PC-3 (cell line): ENCODE data around the gene YPEL2. TPM values are rescaled to one million over a fixed set of nuclear protein-coding genes. Genes with fewer than 3 reads are reported as not detected.

Experiments used
- ATAC-seq: fragments of 200-7000 bp; cut with Tn5 transposase; 2 replicates; pipeline ENCODE4 v1.9.1; 2020; ENCODE audit warnings: mild to moderate bottlenecking, moderate library complexity
- BruUV-seq: library from RNA; stranded (reverse); fragments of 400-500 nt; replicated peaks from 2 replicates; lab custom pipeline; 2021; lab: Mats Ljungman, UMichigan
- CTCF ChIA-PET: fragments of 300-600 bp; sonication (Branson Sonifier 250); formaldehyde crosslinking; loops from one replicate; lab custom pipeline; 2022; ENCODE audit warnings: antibody characterized with exemption; lab: Charles Lee
- POLR2A ChIA-PET: fragments of 300-600 bp; sonication (Branson Sonifier 250); formaldehyde crosslinking; loops from one replicate; lab custom pipeline; 2022; ENCODE audit warnings: antibody characterized with exemption; ENCODE audit not compliant: unreplicated experiment; lab: Charles Lee
- DNase-seq: peaks from one replicate; pipeline ENCODE4 v3.0.0-alpha.2; 2015
- H2AFZ ChIP-seq: fragments of 300-600 bp; sonication (generic); 2 replicates; pipeline ENCODE4 v1.6.0; 2016; ENCODE audit warnings: antibody characterized with exemption, low read length
- H3F3A ChIP-seq: fragments of 300-600 bp; sonication (generic); one replicate; pipeline ENCODE4 v1.6.0; 2017; ENCODE audit warnings: antibody characterized with exemption, low read length, control low read depth, mild to moderate bottlenecking; ENCODE audit not compliant: unreplicated experiment
- H3K27ac ChIP-seq: fragments of 300-600 bp; sonication (generic); 2 replicates; pipeline ENCODE4 v1.5.1; 2016; ENCODE audit warnings: mild to moderate bottlenecking, low read length
- H3K27me3 ChIP-seq: fragments of 300-600 bp; sonication (generic); 2 replicates; pipeline ENCODE4 v1.6.1; 2016; ENCODE audit warnings: low read length, mixed read lengths
- H3K36me3 ChIP-seq: fragments of 300-600 bp; sonication (generic); 2 replicates; pipeline ENCODE4 v1.6.1; 2016; ENCODE audit warnings: low read depth, mixed run types, low read length, mixed read lengths
- H3K4me1 ChIP-seq: fragments of 300-600 bp; sonication (generic); 2 replicates; pipeline ENCODE4 v1.5.1; 2016; ENCODE audit warnings: low read length; ENCODE audit not compliant: insufficient read depth
- H3K4me2 ChIP-seq: fragments of 300-600 bp; sonication (generic); 2 replicates; pipeline ENCODE4 v1.6.0; 2016; ENCODE audit warnings: low read length
- H3K4me3 ChIP-seq: fragments of 300-600 bp; sonication (generic); 2 replicates; pipeline ENCODE4 v1.5.1; 2016; ENCODE audit warnings: mild to moderate bottlenecking, low read length, mixed read lengths
- H3K79me2 ChIP-seq: fragments of 300-600 bp; sonication (generic); 2 replicates; pipeline ENCODE4 v1.6.1; 2017; ENCODE audit warnings: low read length, mixed read lengths
- H3K9ac ChIP-seq: fragments of 300-600 bp; sonication (generic); 2 replicates; pipeline ENCODE4 v1.6.0; 2016; ENCODE audit warnings: mild to moderate bottlenecking, low read length
- H3K9me2 ChIP-seq: fragments of 300-600 bp; sonication (generic); replicated peaks from 2 replicates; pipeline ENCODE4 v1.6.1; 2016; ENCODE audit warnings: mixed run types, low read length, mixed read lengths
- H3K9me3 ChIP-seq: fragments of 300-600 bp; sonication (generic); 2 replicates; pipeline ENCODE4 v1.6.1; 2016; ENCODE audit warnings: low read length, mixed read lengths
- H4K20me1 ChIP-seq: fragments of 300-600 bp; sonication (generic); 2 replicates; pipeline ENCODE4 v1.6.1; 2016; ENCODE audit warnings: low read length, mixed read lengths
- CTCF ChIP-seq: fragments of 300-600 bp; sonication (generic); conservative IDR thresholded peaks from 2 replicates; pipeline ENCODE4 v1.5.1; 2017; ENCODE audit warnings: antibody characterized with exemption, low read depth, mild to moderate bottlenecking, low read length
- EZH2 ChIP-seq: fragments of 300-600 bp; sonication (generic); IDR thresholded peaks from one replicate; pipeline ENCODE4 v1.6.1; 2017; ENCODE audit warnings: antibody characterized with exemption, mild to moderate bottlenecking, low read length; ENCODE audit not compliant: unreplicated experiment
- EZH2phosphoT487 ChIP-seq: fragments of 300-600 bp; sonication (generic); IDR thresholded peaks from 2 replicates; pipeline ENCODE4 v1.6.1; 2018; ENCODE audit warnings: mild to moderate bottlenecking, antibody characterized with exemption, low read length, borderline replicate concordance
- intact Hi-C: fragments of 100-400 bp; cut with micrococcal nuclease; formaldehyde crosslinking; loops from 2 replicates; pipeline ENCODE4 v1.9.0; 2023
- total RNA-seq: library from RNA; depleted of rRNA; stranded (reverse); fragments of >200 nt; gene quantifications from 2 replicates; pipeline ENCODE4 v1.2.3, GENCODE V29; 2014

The YPEL2 gene
- total RNA-seq, 1 experiment from 2014 or later: 0.47 TPM

- Histone ChIP-seq H3K9me3 (no peaks in the 10 kb centered on the region), H2AFZ (no peak overlapping the region), H3K27me3 (no peaks in the 10 kb centered on the region), H3K27ac (no peak overlapping the region), H3K36me3 (no peaks in the 10 kb centered on the region), H3F3A (no peaks in the 10 kb centered on the region), H3K9me2 (no peaks in the 10 kb centered on the region), H3K4me3 (no peak overlapping the region), H3K79me2 (no peaks in the 10 kb centered on the region), H3K9ac (no peak overlapping the region), H3K4me1 (no peaks in the 10 kb centered on the region), H3K4me2 (no peak overlapping the region), H4K20me1 (no peaks in the 10 kb centered on the region)
- ChIA-PET POLR2A (no interaction called here), CTCF (interaction anchor here (0.5 kb wide), 1 partner anchor 26 kb away, joined by 4 read pairs; no protein-coding TSS in a partner anchor)
- TF ChIP-seq EZH2phosphoT487 (no peak), CTCF (no peak), EZH2 (no peak)
- intact Hi-C loops: loop anchor here (10.0 kb wide), 2 partner anchors 209 to 239 kb away; no protein-coding TSS in a partner anchor
- ATAC-seq (no peak), DNase-seq (no peak)
- BruUV-seq: no TSS peak
Observed at GRCh38 chr17:59315866-59316265, 15.6 kb upstream of the YPEL2 start.

GRCh38 chr17:59327121-59327980, 4.1 kb upstream of the YPEL2 start:
- H3K9me2 ChIP-seq: no peaks in the 10 kb centered on the region
- H3K27ac ChIP-seq: no peak overlapping the region
- no peaks in the 10 kb centered on the region for H3K36me3 ChIP-seq
- H3K4me1 ChIP-seq: peaks cover 15% of the 10 kb centered on the region
- no peak overlapping the region for H3K4me3 ChIP-seq
- no peak overlapping the region for H3K4me2 ChIP-seq
- no peaks in the 10 kb centered on the region for H3K9me3 ChIP-seq
- intact Hi-C loops: no loop called here
- H3K79me2 ChIP-seq: no peaks in the 10 kb centered on the region
- CTCF ChIA-PET: no interaction called here
- BruUV-seq: no TSS peak
- no peak overlapping the region for H3K9ac ChIP-seq
- ATAC-seq (no peak), DNase-seq (no peak)
- no peaks in the 10 kb centered on the region for H3F3A ChIP-seq
- H2AFZ ChIP-seq: no peak overlapping the region
- POLR2A ChIA-PET: no interaction called here
- H4K20me1 ChIP-seq: no peaks in the 10 kb centered on the region
- TF ChIP-seq CTCF (no peak), EZH2phosphoT487 (no peak), EZH2 (no peak)
- peaks cover 1% of the 10 kb centered on the region; the same call in 1 of the 2 replicates for H3K27me3 ChIP-seq

GRCh38 chr17:59327981-59328290, 3.5 kb upstream of the YPEL2 start:
- H2AFZ ChIP-seq: no peak overlapping the region
- H3K4me2 ChIP-seq: no peak overlapping the region
- POLR2A ChIA-PET: no interaction called here

More at GRCh38 chr17:59327981-59328290, 3.5 kb upstream of the YPEL2 start:
- Histone ChIP-seq H3K4me1 (peaks cover 21% of the 10 kb centered on the region), H3F3A (no peaks in the 10 kb centered on the region), H3K4me3 (no peak overlapping the region), H3K27me3 (peaks cover 7% of the 10 kb centered on the region; the same call in 1 of the 2 replicates), H3K9me2 (no peaks in the 10 kb centered on the region), H3K9me3 (no peaks in the 10 kb centered on the region), H3K79me2 (no peaks in the 10 kb centered on the region), H3K27ac (no peak overlapping the region), H3K36me3 (no peaks in the 10 kb centered on the region), H4K20me1 (no peaks in the 10 kb centered on the region), H3K9ac (no peak overlapping the region)
- intact Hi-C loops: no loop called here
- CTCF ChIA-PET: no interaction called here
- ATAC-seq (no peak), DNase-seq (peak; percentile 27)
- BruUV-seq: no TSS peak
- no peak for TF ChIP-seq EZH2
- no peak for TF ChIP-seq EZH2phosphoT487
- TF ChIP-seq CTCF: no peak
